Pons (tissue), 1 donor: ENCODE measurements around the gene TARM1.
A peak's percentile ranks its signal among the peaks of the same experiment; 100 is the strongest.
"Not testable (repeated sequence)": the region's sequence is repeated elsewhere in the genome, so short reads cannot be mapped to it uniquely, and the experiment has no call there.

Source experiments
- DNase-seq: peaks from one replicate; pipeline ENCODE4 v3.0.0-alpha.2; 2016; ENCODE audit warnings: low spot score

TARM1 gene

GRCh38 chr19:54099903-54100255, 18.7 kb upstream of the TARM1 start:
- not testable (repeated sequence) for DNase-seq

GRCh38 chr19:54099190-54099902, 18.2 kb upstream of the TARM1 start:
- DNase-seq, result no peak

- peak; percentile 11 for DNase-seq
These were observed 15.5 kb upstream of the TARM1 start for GRCh38 chr19:54096617-54097106.

- DNase-seq, result not testable (repeated sequence)
These were observed 14.9 kb upstream of the TARM1 start for GRCh38 chr19:54095859-54096616.

- DNase-seq, result no peak
These were observed 14.1 kb upstream of the TARM1 start for GRCh38 chr19:54095136-54095858.

GRCh38 chr19:54094426-54095000, 13.3 kb upstream of the TARM1 start:
- no peak for DNase-seq

GRCh38 chr19:54084410-54084809, 3.2 kb upstream of the TARM1 start:
- DNase-seq, result no peak

GRCh38 chr19:54077334-54077733, 3.8 kb downstream of the TARM1 start:
- peak; percentile 19 for DNase-seq

GRCh38 chr19:54074851-54075250, 6.3 kb downstream of the TARM1 start:
- DNase-seq, result no peak

- DNase-seq, result no peak
These were observed 7.3 kb downstream of the TARM1 start for GRCh38 chr19:54073829-54074228.

- DNase-seq, result no peak
These were observed 11.7 kb downstream of the TARM1 start for GRCh38 chr19:54069470-54069869.

GRCh38 chr19:54063350-54064116, 17.6 kb downstream of the TARM1 start, which contains the start of gene VSTM1:
Gene VSTM1 (minus strand): TSS chr19:54063897. CDS start chr19:54063777, 120 bp downstream.
- DNase-seq, result no peak

GRCh38 chr19:54062643-54063042, 18.5 kb downstream of the TARM1 start:
- DNase-seq, result no peak

GRCh38 chr19:54047616-54048015, 33.5 kb downstream of the TARM1 start:
- no peak for DNase-seq

- no peak for DNase-seq
These were observed 35.4 kb downstream of the TARM1 start for GRCh38 chr19:54045771-54046170.

- no peak for DNase-seq
These were observed 38.2 kb downstream of the TARM1 start for GRCh38 chr19:54042989-54043388.

- no peak for DNase-seq
These were observed 39.1 kb downstream of the TARM1 start for GRCh38 chr19:54041969-54042606.

GRCh38 chr19:54040003-54040402, 41.2 kb downstream of the TARM1 start:
- no peak for DNase-seq

- DNase-seq, result not testable (repeated sequence)
These were observed 44.6 kb downstream of the TARM1 start for GRCh38 chr19:54036542-54036941.

- DNase-seq, result peak; percentile 1
These were observed 45.7 kb downstream of the TARM1 start for GRCh38 chr19:54035215-54036178.
